OCI-LY1 (cell line): ENCODE results near the gene RSPH1.

Experiments used
- EZH2 ChIP-seq: fragments of 200-600 bp; sonication (generic), shearing (Covaris generic); IDR thresholded peaks from 2 replicates; pipeline ENCODE4 v1.8.0; 2017; ENCODE audit warnings: borderline replicate concordance, mixed run types, mild to moderate bottlenecking, antibody characterized with exemption, low read length, moderate library complexity, mixed read lengths
- TF ChIP-seq, protein P1 (sequence below): fragments of 200-600 bp; sonication (generic), shearing (Covaris generic); IDR thresholded peaks from 2 replicates; pipeline ENCODE4 v1.5.1; 2017; ENCODE audit warnings: mild to moderate bottlenecking, antibody characterized with exemption, low read length, moderate library complexity, mixed read lengths

DNA sequence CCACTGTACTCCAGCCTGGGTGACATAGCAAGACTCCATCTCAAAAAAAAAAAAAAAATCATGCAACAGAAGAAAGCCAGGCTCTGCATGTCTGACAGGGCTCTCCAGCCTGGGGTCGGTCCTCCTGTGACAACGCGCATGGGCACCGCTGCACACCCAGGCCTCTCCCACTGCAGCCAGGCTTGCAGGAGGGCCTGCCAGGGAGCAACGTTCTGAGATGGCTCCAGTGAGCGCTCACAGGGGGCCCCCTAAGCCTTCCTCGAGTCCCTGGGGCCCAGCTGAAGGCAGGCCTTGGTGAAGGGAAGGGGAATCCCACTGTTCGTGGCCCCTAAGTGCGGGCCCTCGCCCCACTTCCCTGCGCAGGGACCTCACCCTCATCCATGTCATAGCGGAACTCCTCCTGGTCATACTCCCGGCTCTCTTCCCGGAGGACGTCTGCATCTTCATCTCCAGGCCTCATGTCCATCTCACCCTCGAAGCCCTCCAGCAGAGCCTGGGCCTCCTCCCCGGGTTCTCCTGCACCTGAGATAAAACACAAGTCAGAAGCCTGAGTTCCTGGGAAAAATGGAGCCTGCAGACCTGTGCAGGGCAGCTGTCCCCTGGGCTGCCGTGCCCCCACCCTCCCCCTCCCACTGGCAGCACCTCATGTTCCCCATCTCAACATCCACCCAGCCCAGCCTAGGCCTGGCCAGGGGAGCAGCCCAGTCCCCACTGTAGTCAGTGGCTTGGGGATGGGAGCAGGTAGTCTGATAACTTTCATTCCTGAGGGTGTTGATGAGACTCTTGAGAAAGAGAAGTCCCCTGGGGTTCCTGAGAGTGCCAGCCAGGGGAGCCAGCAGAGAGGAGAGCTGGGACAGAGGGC, 20.3 kb downstream of the RSPH1 start:
- TF ChIP-seq, protein P1, sequence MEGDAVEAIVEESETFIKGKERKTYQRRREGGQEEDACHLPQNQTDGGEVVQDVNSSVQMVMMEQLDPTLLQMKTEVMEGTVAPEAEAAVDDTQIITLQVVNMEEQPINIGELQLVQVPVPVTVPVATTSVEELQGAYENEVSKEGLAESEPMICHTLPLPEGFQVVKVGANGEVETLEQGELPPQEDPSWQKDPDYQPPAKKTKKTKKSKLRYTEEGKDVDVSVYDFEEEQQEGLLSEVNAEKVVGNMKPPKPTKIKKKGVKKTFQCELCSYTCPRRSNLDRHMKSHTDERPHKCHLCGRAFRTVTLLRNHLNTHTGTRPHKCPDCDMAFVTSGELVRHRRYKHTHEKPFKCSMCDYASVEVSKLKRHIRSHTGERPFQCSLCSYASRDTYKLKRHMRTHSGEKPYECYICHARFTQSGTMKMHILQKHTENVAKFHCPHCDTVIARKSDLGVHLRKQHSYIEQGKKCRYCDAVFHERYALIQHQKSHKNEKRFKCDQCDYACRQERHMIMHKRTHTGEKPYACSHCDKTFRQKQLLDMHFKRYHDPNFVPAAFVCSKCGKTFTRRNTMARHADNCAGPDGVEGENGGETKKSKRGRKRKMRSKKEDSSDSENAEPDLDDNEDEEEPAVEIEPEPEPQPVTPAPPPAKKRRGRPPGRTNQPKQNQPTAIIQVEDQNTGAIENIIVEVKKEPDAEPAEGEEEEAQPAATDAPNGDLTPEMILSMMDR = no peak
- TF ChIP-seq EZH2 = no peak
